RWPE1 (cell line): Measurements from ENCODE around the gene DMWD.
A peak's percentile ranks its signal among the peaks of the same experiment; 100 is the strongest.

Experiments
- CTCF ChIA-PET: fragments of 350-600 bp; sonication (Branson Sonifier 250); formaldehyde crosslinking; extraction: SDS; loops from one replicate; lab custom pipeline; 2021; lab: Yijun Ruan, JAX
- POLR2A ChIA-PET: fragments of 400-600 bp; formaldehyde crosslinking; extraction: SDS; loops from one replicate; lab custom pipeline; 2020; ENCODE audit warnings: antibody characterized with exemption; ENCODE audit not compliant: low non-redundant PET; lab: Yijun Ruan, JAX
- DNase-seq: peaks from one replicate; pipeline ENCODE4 v3.0.0; 2012; ENCODE audit warnings: low spot score
- H3K27ac ChIP-seq: fragments of 450-650 bp; 2 replicates; pipeline ENCODE4 v1.5.1; 2017
- CTCF ChIP-seq: fragments of 450-650 bp; conservative IDR thresholded peaks from 2 replicates; pipeline ENCODE4 v1.5.1; 2017; ENCODE audit warnings: low read depth, mild to moderate bottlenecking

Gene DMWD

DNA sequence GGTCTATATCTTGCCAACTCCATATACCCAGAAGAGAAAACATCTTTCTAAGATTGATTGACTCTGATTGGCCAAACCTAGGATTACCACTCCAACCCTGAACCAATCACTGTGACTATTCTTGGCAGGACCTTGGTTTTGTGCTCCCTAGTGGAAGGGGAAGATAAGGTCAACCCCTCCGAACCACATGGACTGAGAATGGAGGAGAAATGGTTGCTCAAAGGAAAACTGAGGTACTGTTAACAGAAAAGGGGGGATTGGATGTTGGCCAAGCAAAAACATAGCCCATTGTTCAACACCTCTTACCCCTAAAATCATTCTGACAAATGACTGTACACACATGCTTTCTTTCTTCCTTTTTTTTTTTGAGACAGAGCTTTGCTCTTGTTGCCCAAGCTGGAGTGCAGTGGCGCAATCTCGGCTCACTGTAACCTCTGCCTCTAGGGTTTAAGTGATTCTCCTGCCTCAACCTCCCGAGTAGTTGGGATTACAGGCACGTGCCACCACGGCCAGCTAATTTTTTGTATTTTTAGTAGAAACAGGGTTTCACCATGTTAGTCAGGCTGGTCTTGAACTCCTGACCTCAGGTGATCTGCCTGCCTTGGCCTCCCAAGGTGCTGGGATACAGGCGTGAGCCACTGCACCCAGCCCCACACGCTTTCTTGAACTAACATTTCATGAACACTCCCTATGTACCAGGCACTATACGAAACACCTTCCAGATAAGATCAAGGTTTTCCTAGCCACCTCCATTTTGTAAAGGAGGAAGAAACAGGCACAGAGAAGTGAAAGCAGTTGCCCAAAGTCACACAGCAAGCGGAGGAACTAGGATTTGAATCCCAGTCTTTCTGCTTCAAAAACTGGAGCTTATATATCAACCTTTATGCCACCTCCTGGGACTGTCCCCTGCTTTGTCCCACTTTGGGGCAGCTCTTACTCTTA lies 52.9 kb downstream of the DMWD start:
- ChIA-PET POLR2A (no interaction called here), CTCF (interaction anchor here (0.5 to 0.6 kb wide), 2 partner anchors 143 to 575 kb away, joined by 3 to 5 read pairs; no protein-coding TSS in a partner anchor)
- no peak overlapping the region for H3K27ac ChIP-seq
- no peak for DNase-seq
- TF ChIP-seq CTCF = no peak

- no peak for DNase-seq
- peak within 1 kb of the TSS; percentile 14; the same call in 1 of the 2 replicates for H3K27ac ChIP-seq
- no peak for TF ChIP-seq CTCF
- CTCF ChIA-PET = no interaction called here
- POLR2A ChIA-PET = interaction anchor here (0.6 kb wide), 2 partner anchors 14 to 23 kb away, joined by 4 to 5 read pairs; no protein-coding TSS in a partner anchor
These were observed 59.4 kb downstream of the DMWD start, which contains the start of gene MEIOSIN for GRCh38 chr19:45733160-45733810. MEIOSIN (plus strand) TSS chr19:45733439; CDS start chr19:45735377, 1,938 bp downstream.
